HPDE6-E6E7 (cell line): ENCODE data around the gene PHC2.
A peak's percentile ranks its signal among the peaks of the same experiment; 100 is the strongest.

Experiments used
- DNase-seq: peaks from one replicate; pipeline ENCODE4 v3.0.0; 2011; ENCODE audit warnings: missing footprints; ENCODE audit errors: extremely low spot score

PHC2 gene

DNA sequence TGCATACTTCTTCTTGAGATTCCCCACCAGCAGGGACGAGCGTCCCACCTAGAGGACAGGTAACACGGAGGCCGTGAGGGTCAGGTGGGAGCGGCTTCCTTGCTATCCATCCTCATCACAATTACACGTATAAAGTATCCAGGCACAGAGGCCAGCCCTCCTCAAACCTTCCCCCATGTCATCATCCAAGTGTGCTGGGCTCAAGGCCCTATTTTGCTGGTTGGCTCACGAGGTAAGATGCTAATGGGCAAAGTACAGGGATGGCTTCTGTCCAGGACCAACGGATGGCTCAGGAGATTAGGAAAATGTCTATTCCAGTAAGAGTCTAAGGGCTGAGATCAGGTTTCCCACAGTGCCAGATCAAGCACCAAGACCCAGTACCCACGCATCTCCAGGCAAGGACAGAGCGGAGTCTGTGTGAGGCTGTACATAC lies 98.5 kb downstream of the PHC2 start:
- no peak for DNase-seq

DNA sequence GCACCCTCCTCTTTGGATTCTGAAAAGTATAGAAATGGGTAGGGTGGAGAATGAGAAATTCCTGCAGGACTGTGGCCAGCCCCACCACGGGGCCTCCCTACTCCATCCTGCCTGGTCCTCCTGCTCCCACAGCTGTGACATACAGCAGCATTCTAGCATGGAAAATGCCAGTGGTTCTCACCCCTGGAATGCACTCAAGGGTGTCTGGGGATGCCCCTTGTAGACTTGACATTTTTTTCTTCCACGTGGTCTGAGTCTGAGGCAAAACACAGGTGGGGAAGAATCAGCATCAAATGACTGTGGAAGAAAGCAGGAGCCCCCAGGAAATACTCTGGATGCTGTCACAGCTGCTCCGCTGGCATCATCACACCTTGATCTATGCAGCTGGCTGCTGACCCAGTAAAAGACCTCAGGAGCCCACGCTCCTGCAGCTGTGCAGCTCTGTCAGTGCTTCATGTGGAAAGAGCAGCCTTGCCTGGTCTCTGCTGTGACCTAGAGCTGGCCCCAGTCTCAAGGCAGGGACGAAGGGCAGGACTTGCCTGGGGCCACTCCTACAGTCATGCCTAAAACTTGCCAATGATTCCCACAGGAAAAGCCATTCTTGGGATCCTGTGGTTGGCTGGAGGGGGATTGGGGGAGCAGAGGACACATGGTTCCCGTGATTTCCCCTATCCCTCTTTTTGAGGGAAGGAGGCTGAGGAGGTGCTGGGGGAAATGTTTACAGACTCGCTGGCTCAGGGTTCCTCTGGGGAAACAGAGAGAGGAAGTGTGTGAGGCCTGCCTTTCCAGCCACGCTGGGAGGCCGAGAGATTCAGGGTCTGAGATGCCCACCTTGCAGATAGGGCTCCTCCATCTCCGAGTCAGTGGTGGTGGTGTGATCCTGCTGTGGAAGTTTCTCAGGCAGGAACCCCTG lies 99.2 kb downstream of the PHC2 start:
- DNase-seq: no peak

DNA sequence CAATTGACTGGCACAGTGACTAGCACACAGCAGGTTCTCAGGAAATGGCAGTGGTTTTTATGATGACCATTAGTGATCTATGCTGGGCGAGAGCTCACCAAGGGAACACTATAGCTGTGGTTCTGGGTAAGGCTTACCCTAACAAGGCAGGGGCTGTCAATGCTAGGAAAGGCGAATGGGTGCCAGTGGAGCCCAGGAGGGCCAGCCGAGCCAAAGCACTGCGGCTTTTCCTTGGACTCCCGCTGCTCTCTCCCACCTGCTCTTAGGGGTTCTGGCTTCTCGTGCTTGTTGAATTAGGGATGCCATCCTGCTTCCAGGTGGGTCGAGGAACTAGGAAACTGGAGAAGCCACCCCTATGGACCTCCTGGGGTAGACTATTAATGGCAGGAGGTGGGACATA lies 100.0 kb downstream of the PHC2 start:
- no peak for DNase-seq

DNA sequence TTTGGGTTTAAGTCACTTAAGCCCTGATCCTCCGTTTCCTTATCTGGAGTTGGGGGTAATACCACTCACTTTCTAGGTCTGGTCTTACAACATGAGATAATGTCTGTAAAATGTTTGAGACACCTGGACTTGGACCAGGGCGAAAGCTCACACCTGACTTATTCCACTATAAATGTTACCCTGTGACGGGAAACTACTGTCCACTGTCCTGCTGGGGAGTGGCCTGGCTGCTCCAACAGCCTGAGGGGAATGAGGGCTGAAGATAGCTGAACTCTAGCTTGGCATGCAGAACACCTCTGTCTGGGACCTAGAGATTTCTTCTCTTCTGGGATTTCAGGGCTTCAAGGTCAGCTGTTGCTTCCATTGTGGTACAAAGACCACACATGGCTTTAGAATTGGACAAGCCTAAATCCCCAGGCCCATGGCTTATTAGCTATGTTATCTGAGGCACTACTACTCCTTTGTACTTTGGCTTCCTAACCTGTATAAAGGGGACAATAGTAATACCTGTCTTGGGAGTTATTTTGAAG lies 100.5 kb downstream of the PHC2 start:
- DNase-seq: no peak

DNA sequence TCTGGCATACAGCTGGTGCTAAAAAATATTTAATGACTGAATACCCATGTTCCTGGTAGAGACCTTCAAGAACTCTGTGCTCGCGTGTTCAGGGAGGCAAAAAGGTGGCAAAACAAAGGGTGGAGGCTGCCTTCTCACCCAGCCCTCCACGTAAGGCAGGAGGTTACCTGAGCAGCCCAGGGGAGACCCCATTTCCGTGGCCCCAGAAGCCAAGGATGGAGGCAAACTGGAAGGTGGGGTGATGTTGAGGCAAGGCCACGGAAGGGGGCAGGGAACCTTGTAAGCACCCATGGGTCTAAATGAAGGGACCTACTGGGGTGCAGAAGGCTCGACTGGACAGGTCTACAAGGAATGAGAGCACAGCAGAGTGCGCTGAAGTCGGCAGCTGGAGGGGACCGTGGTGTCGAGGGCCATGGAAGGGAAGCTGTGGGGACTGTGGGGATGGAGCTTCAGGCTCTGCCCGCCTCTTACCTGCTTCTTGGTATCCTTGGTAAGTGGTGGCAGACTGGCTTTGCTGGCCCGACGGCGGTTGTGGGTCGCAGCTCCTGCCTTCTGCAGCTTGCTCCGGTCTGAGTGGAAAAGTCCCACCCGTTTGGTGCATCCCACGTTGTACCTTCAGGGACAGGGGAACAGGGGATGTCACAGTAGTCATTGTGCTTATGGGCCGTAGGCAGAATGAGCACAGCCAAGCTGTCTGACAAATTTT lies 101.1 kb downstream of the PHC2 start:
- DNase-seq: no peak

DNA sequence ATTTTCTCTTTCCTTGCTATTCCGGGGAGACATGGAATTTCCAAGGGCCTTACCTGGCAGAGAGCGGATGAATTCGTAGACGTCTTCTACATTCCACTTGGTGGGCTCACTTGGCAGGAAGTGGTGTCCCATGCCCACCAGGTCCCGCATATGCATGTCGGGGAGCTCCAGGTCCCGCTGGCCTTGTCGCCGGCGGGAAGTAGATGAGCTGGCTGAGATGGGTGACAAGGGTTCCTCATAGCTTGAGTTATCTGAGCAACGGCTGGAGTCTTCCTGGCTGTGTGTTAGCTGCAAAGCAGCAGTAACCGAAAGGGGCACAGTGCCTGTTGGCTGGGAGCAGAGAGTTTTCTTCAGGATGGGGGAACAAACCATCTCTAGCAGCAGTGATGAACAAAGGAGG lies 102.1 kb downstream of the PHC2 start:
- no peak for DNase-seq

DNA sequence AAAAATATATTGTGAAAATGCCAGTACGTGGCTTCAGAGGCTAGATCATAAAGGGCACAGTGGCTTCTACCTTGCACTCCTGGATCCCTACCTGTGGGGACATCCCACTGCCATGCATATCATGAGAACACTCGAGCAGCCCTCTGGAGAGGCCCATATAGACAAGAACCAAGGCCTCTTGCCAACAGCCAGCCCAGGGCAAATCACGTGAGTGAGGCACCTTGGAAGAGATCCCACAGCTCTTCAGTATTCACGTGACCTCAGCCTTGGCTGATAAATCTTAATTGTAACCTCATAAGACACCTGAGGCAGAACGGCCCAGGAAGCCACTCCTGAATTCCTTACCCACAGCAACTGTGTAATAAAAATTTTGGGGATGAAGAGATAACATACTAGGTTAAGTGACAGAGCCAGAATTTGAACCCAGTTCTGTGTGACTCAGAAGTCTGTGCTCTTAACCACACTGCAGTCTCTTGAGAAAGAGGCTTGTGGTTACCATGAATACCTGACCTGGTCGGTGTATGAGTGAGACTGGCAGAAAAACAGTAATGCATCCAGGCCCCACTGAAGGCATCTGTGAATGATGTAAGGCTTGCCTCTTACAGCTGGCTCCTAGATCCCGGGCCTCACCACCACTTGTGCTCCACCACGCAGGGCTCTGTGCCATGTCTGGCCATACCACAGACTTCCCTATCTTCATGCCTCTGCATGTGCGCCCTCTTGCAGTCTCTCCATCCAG lies 103.1 kb downstream of the PHC2 start:
- DNase-seq: peak; percentile 41

DNA sequence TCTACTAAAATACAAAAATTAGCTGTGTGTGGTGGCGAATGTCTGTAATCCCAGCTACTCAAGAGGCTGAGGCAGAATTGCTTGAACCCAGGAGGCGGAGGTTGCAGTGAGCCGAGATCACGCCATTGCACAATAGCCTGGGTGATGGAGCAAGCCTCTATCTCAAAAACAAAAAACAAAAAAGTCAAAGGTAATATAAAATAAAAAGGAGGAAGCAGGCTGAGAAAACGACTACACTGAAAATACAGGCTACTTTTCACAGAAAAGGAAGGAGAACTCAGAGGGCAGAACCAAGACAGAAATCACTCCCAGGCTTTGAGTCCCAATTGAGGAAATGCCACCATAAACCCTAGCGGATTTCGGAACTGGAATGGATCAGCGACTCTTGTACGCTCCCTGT lies 104.1 kb downstream of the PHC2 start:
- DNase-seq: no peak

DNA sequence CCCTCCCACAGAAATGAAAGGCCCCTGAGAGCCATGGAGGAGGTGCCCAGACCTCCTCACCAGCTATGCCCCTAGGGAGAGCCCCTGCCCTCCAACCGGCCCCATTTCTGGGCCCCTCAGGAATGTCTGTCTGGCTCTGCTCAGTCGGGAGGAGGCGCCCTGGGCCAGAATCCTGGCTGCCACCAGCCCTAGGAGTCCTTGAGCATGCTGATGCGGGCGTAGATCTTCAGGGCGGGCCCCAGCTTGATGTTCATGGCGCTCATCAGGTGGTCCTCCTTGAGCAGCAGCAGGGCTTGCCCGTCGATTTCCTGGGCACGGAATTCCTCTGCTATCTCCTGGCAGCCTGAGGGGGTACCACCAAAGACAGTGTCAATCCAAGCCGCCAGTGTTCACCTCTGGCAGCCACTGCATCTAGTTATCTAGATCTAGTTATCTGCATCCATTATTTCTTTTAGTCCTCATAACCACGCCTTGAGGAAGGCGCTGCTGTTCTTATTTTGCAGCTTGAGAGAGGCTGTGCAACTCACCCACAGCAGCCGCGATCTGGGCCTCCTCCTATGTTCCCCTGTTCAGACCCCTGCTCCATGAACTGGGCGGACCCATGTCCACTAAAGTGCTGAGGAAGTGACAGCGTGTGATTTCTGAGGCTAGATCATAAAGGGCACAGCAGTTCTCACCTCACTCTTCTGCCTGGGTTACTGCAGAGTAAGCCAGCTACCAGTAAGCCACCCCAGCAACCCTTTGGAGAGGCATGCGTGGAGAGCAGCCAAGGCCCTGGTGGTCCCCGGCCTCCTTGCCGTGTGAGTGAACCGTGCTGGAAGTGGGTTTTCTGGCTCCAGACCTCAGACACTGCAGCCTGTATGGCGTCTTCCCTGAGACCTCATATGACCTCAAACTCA lies 106.0 kb downstream of the PHC2 start:
- DNase-seq: no peak

DNA sequence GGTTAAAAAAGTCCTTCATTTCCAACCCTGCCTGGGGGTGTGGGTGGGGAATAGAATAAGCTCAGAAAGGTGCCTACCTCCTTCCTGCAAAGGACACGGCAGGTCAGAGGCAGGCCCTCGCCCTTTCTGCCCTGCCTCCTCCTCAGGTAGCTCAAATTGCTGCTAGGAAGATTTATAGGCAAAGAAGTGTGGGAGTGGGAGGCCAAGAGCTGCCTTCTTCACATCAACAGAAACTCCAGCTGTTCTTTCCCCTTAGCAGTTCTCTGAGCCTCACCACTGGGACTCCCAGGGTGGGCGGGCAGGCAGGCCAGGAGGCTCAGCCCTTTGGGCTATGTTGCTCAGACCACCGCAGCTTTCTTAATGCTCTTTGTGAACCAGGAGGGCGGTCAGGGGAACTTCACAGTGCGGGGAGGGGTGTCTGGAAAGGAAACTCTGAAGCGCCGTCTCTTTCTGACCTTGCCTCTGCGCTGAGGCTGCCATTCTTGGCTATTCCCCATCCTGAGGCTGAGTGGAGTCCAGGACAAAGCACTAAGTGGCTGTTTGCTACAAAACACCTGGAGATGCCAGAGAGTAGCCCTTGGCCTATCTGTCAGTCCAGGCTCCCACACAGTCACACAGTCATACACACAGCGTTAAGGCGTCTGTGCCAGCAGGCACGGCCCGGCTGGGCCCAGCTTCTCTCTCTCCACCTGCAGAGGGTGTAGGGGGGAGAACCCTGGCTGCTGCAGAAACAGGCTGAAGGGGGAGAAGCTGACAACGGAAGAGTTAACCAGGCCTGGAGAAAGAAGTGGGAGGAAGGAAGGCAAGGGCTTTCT lies 107.0 kb downstream of the PHC2 start:
- no peak for DNase-seq

DNA sequence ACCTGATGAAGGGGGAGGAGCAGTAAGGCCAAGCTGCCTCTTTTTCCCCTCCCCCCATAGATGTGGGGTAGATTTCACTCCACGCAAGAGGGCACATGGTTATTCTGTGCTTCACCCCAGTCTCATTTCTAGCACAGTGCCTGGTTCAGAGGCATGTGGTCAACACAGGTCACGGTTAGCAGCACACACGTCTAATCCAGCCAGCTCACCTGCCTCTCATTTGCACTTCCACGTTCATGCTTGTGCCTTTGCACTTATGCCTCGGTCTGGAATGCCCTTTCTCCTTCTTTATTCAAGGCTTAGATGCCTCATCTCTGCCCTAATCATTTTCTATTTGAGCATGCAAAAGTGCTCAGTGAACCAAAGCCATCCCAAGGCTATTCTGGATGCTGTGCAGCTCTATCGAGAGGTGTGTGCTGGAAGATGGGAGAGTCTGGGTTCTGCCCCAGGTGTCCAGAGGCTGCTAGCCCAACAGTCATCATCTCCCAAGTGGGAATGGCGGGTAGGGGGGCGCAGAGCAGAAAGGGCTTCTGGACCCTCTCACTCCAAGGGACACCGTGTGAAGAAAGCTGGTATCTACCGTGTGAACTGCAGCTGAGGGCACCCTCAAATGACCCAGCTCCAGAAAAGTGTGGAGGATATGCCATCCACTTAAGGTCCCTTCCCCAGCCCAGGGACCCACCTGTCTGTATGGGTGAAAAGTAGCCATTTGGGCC lies 107.9 kb downstream of the PHC2 start:
- DNase-seq: no peak

DNA sequence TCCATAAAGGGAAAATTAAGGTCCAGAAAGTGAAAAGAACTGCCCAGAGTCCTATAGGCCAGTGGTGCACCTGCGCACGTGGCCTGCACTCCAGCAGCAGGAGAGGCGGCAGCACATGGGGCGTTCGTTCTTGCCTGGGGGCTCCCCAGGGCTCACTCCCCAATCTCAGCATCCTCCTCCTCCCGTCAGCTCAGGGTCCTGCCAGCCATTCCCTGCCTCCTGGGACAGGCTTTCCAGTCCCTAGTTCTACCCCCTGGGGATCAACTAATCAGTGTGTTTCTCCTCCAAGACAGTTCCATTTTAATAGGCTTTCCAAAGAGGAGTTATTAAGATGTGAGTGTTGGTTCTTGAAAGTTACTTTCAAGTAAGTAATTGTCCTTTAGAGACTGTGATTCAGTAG lies 108.8 kb downstream of the PHC2 start:
- DNase-seq: no peak

DNA sequence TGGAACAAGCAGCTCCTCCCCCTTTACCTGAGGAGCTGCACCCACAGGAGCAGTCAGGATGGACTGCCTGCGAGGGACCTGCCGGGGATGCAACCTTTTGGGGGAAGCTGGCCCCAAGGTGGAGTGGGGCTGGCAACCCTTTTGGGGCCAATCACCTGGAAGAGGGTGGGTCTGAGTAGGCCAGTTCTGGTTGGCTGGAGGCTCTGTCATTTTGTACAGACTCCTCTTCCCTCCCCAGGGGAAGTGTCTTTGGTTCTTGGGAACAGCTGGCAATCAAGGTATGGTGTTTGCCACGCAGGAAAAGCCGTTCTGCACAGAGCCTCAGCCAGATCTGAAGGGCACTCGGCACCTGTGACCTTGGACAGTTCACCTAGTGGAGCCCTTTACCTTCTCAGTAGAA lies 109.7 kb downstream of the PHC2 start:
- no peak for DNase-seq

DNA sequence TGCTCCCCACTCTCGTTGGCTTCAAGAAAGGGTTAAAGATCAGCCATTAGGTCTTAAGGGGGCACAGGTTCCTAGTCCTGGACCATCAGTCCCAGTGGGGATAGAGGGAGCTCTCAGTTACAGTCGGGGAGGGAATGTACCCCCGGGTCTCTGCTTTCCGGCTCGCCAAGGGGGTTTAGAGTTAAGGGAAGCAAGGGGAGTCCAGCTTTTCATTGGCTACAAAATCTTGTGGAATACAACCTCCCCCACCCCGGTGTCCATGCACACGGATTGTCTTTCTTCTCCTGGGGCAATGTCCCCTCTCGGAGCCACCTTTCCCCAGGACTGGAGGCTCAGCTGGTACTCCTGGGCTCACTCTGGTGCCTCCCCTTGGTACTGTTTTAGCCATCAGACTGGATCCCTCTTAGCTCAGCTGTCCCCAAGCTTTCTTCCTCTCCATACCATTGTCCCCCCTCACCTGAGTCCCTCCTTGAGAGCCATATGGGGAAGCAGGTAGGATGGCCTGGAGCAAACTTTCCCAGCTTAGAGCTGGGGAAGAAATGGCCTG lies 110.2 kb downstream of the PHC2 start, which contains the start of gene A3GALT2:
Gene A3GALT2, minus strand, starts transcription at position 480 of the 547 bp plus-strand sequence. Its CDS starts 0 bp downstream, at position 480.
- no peak for DNase-seq

DNA sequence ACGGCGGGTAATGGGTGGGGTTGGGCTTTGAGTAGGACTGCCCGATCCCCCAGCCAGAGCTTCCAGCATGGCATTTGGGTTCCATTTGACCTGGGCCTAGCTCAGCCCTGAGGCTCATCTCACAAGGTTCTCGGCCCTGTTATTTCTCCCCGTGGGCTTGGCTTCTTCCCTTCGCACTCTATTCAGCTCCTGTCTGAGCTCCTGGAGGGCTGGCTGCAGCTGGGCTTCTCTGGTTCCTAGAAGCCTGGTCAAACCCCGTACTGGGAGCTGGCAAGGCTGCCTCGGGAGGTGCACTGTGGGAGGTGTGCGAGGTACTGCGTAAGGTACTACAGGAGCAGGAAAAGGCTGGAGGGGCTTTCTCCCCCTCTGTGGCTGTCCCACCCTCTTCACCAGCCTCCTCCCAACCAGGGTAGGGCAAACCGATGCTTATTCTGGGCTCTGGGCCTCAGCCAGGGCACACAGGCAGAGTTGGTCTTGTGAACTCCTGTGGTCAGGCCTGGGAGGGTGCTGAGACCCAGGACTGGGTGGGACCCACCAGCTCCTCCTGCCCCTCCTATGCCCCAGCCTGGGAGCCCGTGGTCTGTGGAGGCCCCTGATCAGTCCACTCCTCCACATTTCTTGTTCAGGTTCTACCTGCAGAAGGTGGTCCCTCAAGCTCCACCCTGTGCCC lies 110.8 kb downstream of the PHC2 start:
- no peak for DNase-seq

DNA sequence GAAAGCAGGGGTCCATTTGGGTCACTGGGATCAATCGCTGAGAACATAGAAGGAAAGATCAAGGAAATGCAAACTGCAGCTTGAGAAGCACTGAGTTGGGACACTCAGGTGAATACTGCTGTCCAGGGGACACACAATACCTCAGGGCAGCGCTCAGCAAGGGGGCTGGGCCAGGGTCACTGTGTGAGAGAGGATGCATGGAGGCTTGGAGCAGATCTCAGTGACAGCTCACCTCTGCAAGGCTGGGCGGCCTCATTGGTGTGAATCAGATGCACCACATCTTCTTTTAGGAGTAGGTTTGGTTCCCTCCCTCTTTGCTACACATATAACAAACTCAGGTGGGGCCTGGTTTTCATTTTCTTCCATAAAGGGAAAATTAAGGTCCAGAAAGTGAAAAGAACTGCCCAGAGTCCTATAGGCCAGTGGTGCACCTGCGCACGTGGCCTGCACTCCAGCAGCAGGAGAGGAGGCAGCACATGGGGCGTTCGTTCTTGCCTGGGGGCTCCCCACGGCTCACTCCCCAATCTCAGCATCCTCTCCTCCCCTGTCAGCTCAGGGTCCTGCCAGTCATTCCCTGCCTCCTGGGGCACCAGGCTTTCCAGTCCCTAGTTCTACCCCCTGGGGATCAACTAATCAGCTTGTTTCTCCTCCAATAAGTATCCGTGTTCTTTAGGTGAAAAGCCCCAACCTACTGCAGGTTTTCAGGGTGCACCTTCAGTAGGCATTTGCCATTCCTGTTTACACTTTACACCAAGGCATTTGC lies 111.5 kb downstream of the PHC2 start:
- DNase-seq: no peak

DNA sequence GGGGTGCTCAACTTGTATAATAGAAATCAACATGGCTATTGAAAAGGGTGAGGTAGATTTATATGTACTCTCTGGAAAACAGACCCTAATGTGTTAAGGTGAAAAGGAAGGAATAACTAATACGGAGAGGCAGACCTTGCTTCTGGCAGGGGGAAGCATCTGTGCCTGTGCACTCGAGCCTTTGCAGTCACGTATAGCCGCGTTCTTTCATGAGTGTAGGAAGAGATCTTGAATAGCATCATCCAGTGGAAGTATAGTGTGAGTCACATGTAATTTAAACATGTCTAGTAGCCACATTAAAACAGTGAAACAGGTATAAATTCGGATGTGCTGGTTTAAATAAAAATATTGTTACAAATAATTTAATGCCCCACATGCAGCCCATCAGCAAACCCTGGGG lies 112.9 kb downstream of the PHC2 start:
- DNase-seq: no peak

DNA sequence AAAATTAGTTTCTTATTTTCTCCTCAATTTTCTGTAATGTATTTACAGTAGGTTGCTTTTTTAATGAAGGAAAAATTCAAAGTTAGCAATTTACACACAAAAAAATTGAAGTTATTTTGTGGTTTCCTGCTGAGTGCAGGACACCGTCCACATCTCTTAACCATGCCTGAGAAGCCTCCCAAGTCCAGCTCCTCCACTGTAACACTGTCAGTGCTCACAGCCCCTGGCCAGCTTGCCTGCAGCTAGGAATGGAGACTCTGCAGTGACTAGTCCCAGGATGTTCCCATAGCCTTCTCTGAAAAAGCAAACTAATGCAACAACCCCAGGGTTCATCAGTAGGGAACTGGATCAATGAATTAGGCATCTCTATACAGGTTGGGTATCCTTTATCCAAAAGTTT lies 113.5 kb downstream of the PHC2 start:
- no peak for DNase-seq
